GM19328 (cell line): Measurements from ENCODE around the gene RSF1.
A peak's percentile ranks its signal among the peaks of the same experiment; 100 is the strongest.

Experiments used
- ATAC-seq: cut with Tn5 transposase; IDR thresholded peaks from one replicate; pipeline ENCODE4 v1.9.1; 2021; ENCODE audit warnings: mild to moderate bottlenecking, moderate library complexity; ENCODE audit not compliant: unreplicated experiment

Gene RSF1

GRCh38 chr11:77695417-77695816, 125.1 kb downstream of the RSF1 start:
- ATAC-seq = no peak

GRCh38 chr11:77690649-77691048, 129.9 kb downstream of the RSF1 start:
- no peak for ATAC-seq

- no peak for ATAC-seq
Measured at GRCh38 chr11:77687088-77687487, 133.4 kb downstream of the RSF1 start.

GRCh38 chr11:77677138-77677537, 143.4 kb downstream of the RSF1 start:
- ATAC-seq = no peak

- no peak for ATAC-seq
Measured at GRCh38 chr11:77672264-77672663, 148.3 kb downstream of the RSF1 start.

- no peak for ATAC-seq
Measured at GRCh38 chr11:77669848-77670511, 150.5 kb downstream of the RSF1 start.

GRCh38 chr11:77668760-77669159, 151.8 kb downstream of the RSF1 start:
- ATAC-seq = no peak

GRCh38 chr11:77665240-77665965, 155.1 kb downstream of the RSF1 start:
- no peak for ATAC-seq

- ATAC-seq = no peak
Measured at GRCh38 chr11:77661670-77662069, 158.9 kb downstream of the RSF1 start.

- no peak for ATAC-seq
Measured at GRCh38 chr11:77660947-77661346, 159.6 kb downstream of the RSF1 start.

GRCh38 chr11:77658213-77659013, 162.1 kb downstream of the RSF1 start:
- ATAC-seq = no peak

- ATAC-seq = no peak
Measured at GRCh38 chr11:77656362-77656761, 164.2 kb downstream of the RSF1 start.

- no peak for ATAC-seq
Measured at GRCh38 chr11:77654770-77655434, 165.6 kb downstream of the RSF1 start.

- ATAC-seq = no peak
Measured at GRCh38 chr11:77650123-77650522, 170.4 kb downstream of the RSF1 start.

- no peak for ATAC-seq
Measured at GRCh38 chr11:77647654-77648305, 172.7 kb downstream of the RSF1 start.

GRCh38 chr11:77644887-77645286, 175.6 kb downstream of the RSF1 start:
- no peak for ATAC-seq

- no peak for ATAC-seq
Measured at GRCh38 chr11:77642228-77642627, 178.3 kb downstream of the RSF1 start.

GRCh38 chr11:77637345-77638165, 183.0 kb downstream of the RSF1 start, which contains the start of gene CLNS1A:
CLNS1A (minus strand) TSS chr11:77637794; CDS start chr11:77637714, 80 bp downstream.
- ATAC-seq = peak; percentile 92

GRCh38 chr11:77636731-77637344, 183.7 kb downstream of the RSF1 start:
- no peak for ATAC-seq
